HepG2 (cell line): ENCODE data around the gene ESYT1. TPM values are rescaled to one million over a fixed set of nuclear protein-coding genes. Genes with fewer than 3 reads are reported as not detected.
"Not testable (repeated sequence)": the region's sequence is repeated elsewhere in the genome, so short reads cannot be mapped to it uniquely, and the experiment has no call there.

ENCODE experiments used
- ATAC-seq: fragments of 200-7000 bp; cut with Tn5 transposase; 3 replicates; pipeline ENCODE4 v1.9.1; 2020; ENCODE audit warnings: mild to moderate bottlenecking, moderate library complexity
- BruUV-seq: library from RNA; stranded (reverse); fragments of 400-500 nt; replicated peaks from 2 replicates; lab custom pipeline; 2021; lab: Mats Ljungman, UMichigan
- CTCF ChIA-PET: fragments of 300-600 bp; formaldehyde crosslinking; extraction: SDS; loops from one replicate; lab custom pipeline; 2021; ENCODE audit warnings: low total read pairs, inconsistent platforms, low intra/inter-chr PET ratio; lab: Yijun Ruan, JAX
- POLR2A ChIA-PET: fragments of 350-600 bp; sonication (Branson Sonifier 250); formaldehyde crosslinking; loops from one replicate; lab custom pipeline; 2020; ENCODE audit warnings: antibody characterized with exemption, inconsistent platforms; lab: Yijun Ruan, JAX
- DNase-seq: peaks from one replicate; pipeline ENCODE4 v3.0.0-alpha.2; 2015; ENCODE audit warnings: low spot score
- FAIRE-seq: peaks from 3 replicates; lab custom pipeline; 2011; peaks lifted over from hg19 to GRCh38; lab: Jason Lieb, UNC
- H2AFZ ChIP-seq: one replicate; pipeline ENCODE4 v1.6.1; 2011; ENCODE audit warnings: low read length, inconsistent platforms
- H3K27ac ChIP-seq: fragments of 300-600 bp; 3 replicates; pipeline ENCODE4 v1.8.0; 2011; ENCODE audit warnings: mixed run types, mild to moderate bottlenecking, mixed read lengths, low read length, inconsistent platforms; ENCODE audit not compliant: insufficient read depth; ENCODE audit errors: extremely low read length
- H3K27me3 ChIP-seq, 2 experiments: fragments of 200-600 bp in 1 of 2; 2 replicates in 1 of 2; 3 replicates in 1 of 2; pipeline versions ENCODE4 v1.6.0 to v1.8.0; 2011; ENCODE audit warnings: low read length in 2 of 2, mild to moderate bottlenecking in 2 of 2, moderate library complexity in 2 of 2, inconsistent platforms in 1 of 2; ENCODE audit not compliant: insufficient read depth in 2 of 2, control insufficient read depth in 1 of 2
- H3K36me3 ChIP-seq, 2 experiments: fragments of 200-600 bp in 1 of 2; replicated peaks in 1 of 2; 2 replicates in 1 of 2; 3 replicates in 1 of 2; pipeline versions ENCODE4 v1.5.1 to v1.8.0; 2011; ENCODE audit warnings: low read length in 2 of 2, inconsistent platforms in 1 of 2; ENCODE audit not compliant: insufficient read depth in 2 of 2, control insufficient read depth in 1 of 2
- H3K4me1 ChIP-seq: 2 replicates; pipeline ENCODE4 v1.5.1; 2012; ENCODE audit warnings: low read length, inconsistent platforms; ENCODE audit not compliant: insufficient read depth
- H3K4me2 ChIP-seq: 2 replicates; pipeline ENCODE4 v1.6.0; 2011; ENCODE audit warnings: low read depth, low read length, inconsistent platforms
- H3K4me3 ChIP-seq, 3 experiments: fragments of 200-600 bp in 1 of 3; sonication (generic), shearing (Covaris generic) in 1 of 3; replicated peaks in 1 of 3; 2 replicates each; pipeline ENCODE4 v1.5.1; 2011 to 2016; ENCODE audit warnings: low read length in 3 of 3, inconsistent platforms in 2 of 3, low read depth in 2 of 3, mild to moderate bottlenecking in 2 of 3, control low read depth in 1 of 3, mixed read lengths in 1 of 3; ENCODE audit not compliant: insufficient read depth in 1 of 3
- H3K79me2 ChIP-seq: one replicate; pipeline ENCODE4 v1.6.1; 2011; ENCODE audit warnings: low read length, inconsistent platforms; ENCODE audit not compliant: insufficient read depth
- H3K9ac ChIP-seq: 2 replicates; pipeline ENCODE4 v1.6.0; 2011; ENCODE audit warnings: mild to moderate bottlenecking, low read depth, low read length, inconsistent platforms; ENCODE audit not compliant: insufficient read depth
- H3K9me3 ChIP-seq: 2 replicates; pipeline ENCODE4 v1.5.1; 2012; ENCODE audit warnings: mild to moderate bottlenecking, low read length
- H4K20me1 ChIP-seq: 2 replicates; pipeline ENCODE4 v1.6.0; 2011; ENCODE audit warnings: inconsistent platforms, mild to moderate bottlenecking, low read length, moderate library complexity; ENCODE audit not compliant: insufficient read depth
- ATAD3A ChIP-seq: sonication (generic); formaldehyde crosslinking; IDR thresholded peaks from 2 replicates; pipeline ENCODE4 v1.4.0; 2020; ENCODE audit warnings: missing genetic modification reagents
- BCL6 ChIP-seq: IDR thresholded peaks from 2 replicates; pipeline ENCODE4 v1.6.1; 2016; ENCODE audit warnings: missing genetic modification reagents, missing compliant biosample characterization
- MATR3 ChIP-seq: sonication (generic); formaldehyde crosslinking; IDR thresholded peaks from 2 replicates; pipeline ENCODE4 v1.4.0; 2020; ENCODE audit warnings: missing genetic modification reagents
- ZFP90 ChIP-seq: sonication (generic); formaldehyde crosslinking; IDR thresholded peaks from 2 replicates; pipeline ENCODE4 v1.8.0; 2022; ENCODE audit warnings: missing genetic modification reagents, mild to moderate bottlenecking, inconsistent platforms, borderline replicate concordance
- WGBS: methylation state at CpG from one replicate; pipeline ENCODE4 v1.1.6; 2017; ENCODE audit warnings: low lambda C conversion rate; 5-methylcytosine and 5-hydroxymethylcytosine counted together
- in situ Hi-C: cut with HindIII; loops from 2 replicates; pipeline ENCODE4 v1.10.0; 2017; ENCODE audit warnings: low pct_unique_long_range_greater_than_20kb; ENCODE audit not compliant: extremely low pct_ligation_motif_present
- intact Hi-C: fragments of 100-400 bp; cut with micrococcal nuclease; formaldehyde crosslinking; loops from one replicate; pipeline ENCODE4 v1.10.0; 2022; ENCODE audit not compliant: unreplicated experiment
- polyA plus RNA-seq, 8 experiments: library from polyadenylated mRNA; depleted of rRNA in 3 of 8; stranded (reverse) in 7 of 8; unstranded in 1 of 8; fragments of >200 nt; fragmentation: Illumina TruSeq in 4 of 8; extraction: Trizol in 4 of 8; gene quantifications; 2 replicates each; pipeline versions ENCODE4 v1.2.1 to v1.2.3, GENCODE V29; 2011 to 2016; ENCODE audit warnings: low read depth in 4 of 8, missing spikeins in 1 of 8, mixed read lengths in 1 of 8; ENCODE audit not compliant: insufficient read depth in 1 of 8
- total RNA-seq, 5 experiments: library from RNA; depleted of rRNA; stranded (reverse); fragments of >200 nt; fragmentation: Illumina TruSeq; extraction: Trizol; gene quantifications; 2 replicates each; pipeline ENCODE4 v1.2.3, GENCODE V29; 2016; ENCODE audit warnings: low read depth in 1 of 5
- TF ChIP-seq, protein P1 (sequence below): sonication (generic); formaldehyde crosslinking; IDR thresholded peaks from 2 replicates; pipeline ENCODE4 v1.4.0; 2020; ENCODE audit warnings: missing genetic modification reagents

ESYT1 gene
- total and polyA plus RNA-seq, 2 of the 13 experiments (the other 11 are each of a cell fraction or from before 2014, with no cell fraction given), result 66.9 to 71.0 TPM

GRCh38 chr12:56116267-56117081, 11.6 kb upstream of the ESYT1 start, which contains the start of gene RPL41 (continued):
- TF ChIP-seq, protein P1, sequence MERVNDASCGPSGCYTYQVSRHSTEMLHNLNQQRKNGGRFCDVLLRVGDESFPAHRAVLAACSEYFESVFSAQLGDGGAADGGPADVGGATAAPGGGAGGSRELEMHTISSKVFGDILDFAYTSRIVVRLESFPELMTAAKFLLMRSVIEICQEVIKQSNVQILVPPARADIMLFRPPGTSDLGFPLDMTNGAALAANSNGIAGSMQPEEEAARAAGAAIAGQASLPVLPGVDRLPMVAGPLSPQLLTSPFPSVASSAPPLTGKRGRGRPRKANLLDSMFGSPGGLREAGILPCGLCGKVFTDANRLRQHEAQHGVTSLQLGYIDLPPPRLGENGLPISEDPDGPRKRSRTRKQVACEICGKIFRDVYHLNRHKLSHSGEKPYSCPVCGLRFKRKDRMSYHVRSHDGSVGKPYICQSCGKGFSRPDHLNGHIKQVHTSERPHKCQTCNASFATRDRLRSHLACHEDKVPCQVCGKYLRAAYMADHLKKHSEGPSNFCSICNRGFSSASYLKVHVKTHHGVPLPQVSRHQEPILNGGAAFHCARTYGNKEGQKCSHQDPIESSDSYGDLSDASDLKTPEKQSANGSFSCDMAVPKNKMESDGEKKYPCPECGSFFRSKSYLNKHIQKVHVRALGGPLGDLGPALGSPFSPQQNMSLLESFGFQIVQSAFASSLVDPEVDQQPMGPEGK (CRISPR knock-in tag), result peak; percentile 88
- TF ChIP-seq BCL6 (CRISPR knock-in tag) (peak; percentile 40; the same call in 1 of the 2 replicates), ZFP90 (CRISPR knock-in tag) (peak; percentile 86), ATAD3A (CRISPR knock-in tag) (no peak), MATR3 (CRISPR knock-in tag) (no peak)

DNA sequence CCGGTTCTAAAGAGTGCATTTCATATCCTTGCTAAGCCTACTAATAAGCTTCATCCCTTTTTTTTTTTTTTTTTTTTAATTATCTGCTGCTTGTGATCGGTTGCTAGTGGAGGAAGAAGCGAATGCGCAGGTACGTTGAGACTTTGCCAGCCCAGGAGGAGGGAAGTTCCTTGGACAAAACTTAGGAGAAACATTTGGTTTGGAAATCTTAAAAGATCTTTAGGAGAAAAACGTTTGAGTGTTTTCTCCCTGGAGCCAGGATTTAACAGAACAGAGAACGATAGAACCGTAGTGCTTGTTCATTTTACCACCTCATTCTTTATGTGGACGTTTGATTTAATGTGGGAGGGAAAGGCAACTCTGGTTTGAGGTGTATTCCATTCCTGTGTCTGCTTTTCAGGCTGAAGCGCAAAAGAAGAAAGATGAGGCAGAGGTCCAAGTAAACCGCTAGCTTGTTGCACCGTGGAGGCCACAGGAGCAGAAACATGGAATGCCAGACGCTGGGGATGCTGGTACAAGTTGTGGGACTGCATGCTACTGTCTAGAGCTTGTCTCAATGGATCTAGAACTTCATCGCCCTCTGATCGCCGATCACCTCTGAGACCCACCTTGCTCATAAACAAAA, 10.9 kb upstream of the ESYT1 start:
- Histone ChIP-seq H3K9ac (peak overlapping the region; percentile 99), H3K27ac (peak overlapping the region; percentile 93), H3K4me2 (peak overlapping the region; percentile 84), H3K4me3 (peak overlapping the region; percentile 69 to 86 (median 71)), H3K4me1 (peaks cover 43% of the 10 kb centered on the region), H3K36me3 (peaks cover 5 to 17% of the 10 kb centered on the region in 2 experiments; a peak in 3 of 5 replicates), H3K79me2 (peaks cover 15% of the 10 kb centered on the region)
- FAIRE-seq, DNase-seq, H2AFZ ChIP-seq, H3K9me3 ChIP-seq, in situ Hi-C loops, BruUV-seq, H4K20me1 ChIP-seq, H3K27me3 ChIP-seq, ATAC-seq: not testable (repeated sequence)
- 3% methylated on average over 13 of the region's 16 CpGs for WGBS
- ChIA-PET CTCF (interaction anchor here (3.2 kb wide), 1 partner anchor 72 kb away, joined by 49 read pairs; the partner anchor contains the start of gene SMARCC2), POLR2A (interaction anchor here (0.6 to 6.2 kb wide), 17 partner anchors 9 to 520 kb away, joined by 3 to 128 read pairs (median 6); partner anchors contain the start of genes CNPY2, ERBB3, ESYT1 and MYL6)
- intact Hi-C loops, result loop anchor here (5.0 kb wide), 2 partner anchors 70 to 350 kb away; partner anchors contain the start of gene SPRYD4
